Loucy (cell line): ENCODE data around the gene LTBP1.

ENCODE experiments used
- H2AFZ ChIP-seq: fragments of 200-600 bp; sonication (generic); 2 replicates; pipeline ENCODE4 v1.6.0; 2016; ENCODE audit warnings: antibody characterized with exemption, mild to moderate bottlenecking, low read length, moderate library complexity
- H3F3A ChIP-seq: fragments of 200-600 bp; 2 replicates; pipeline ENCODE4 v1.6.0; 2016; ENCODE audit warnings: antibody characterized with exemption, low read depth, mild to moderate bottlenecking
- H3K27me3 ChIP-seq: fragments of 200-600 bp; sonication (generic); 2 replicates; pipeline ENCODE4 v1.6.1; 2014; ENCODE audit warnings: low read length, mild to moderate bottlenecking; ENCODE audit not compliant: insufficient read depth, poor library complexity, severe bottlenecking
- H3K36me3 ChIP-seq: fragments of 200-600 bp; sonication (generic); 2 replicates; pipeline ENCODE4 v1.6.1; 2016; ENCODE audit warnings: low read length; ENCODE audit not compliant: insufficient read depth
- H3K4me1 ChIP-seq: fragments of 200-600 bp; sonication (generic); 2 replicates; pipeline ENCODE4 v1.5.1; 2014; ENCODE audit warnings: low read length, mild to moderate bottlenecking; ENCODE audit not compliant: insufficient read depth, poor library complexity, severe bottlenecking
- H3K4me2 ChIP-seq: fragments of 200-600 bp; sonication (generic); 2 replicates; pipeline ENCODE4 v1.6.0; 2014; ENCODE audit warnings: antibody characterized with exemption, low read length, low read depth, mild to moderate bottlenecking; ENCODE audit not compliant: poor library complexity, severe bottlenecking
- H3K4me3 ChIP-seq: fragments of 200-600 bp; sonication (generic); 2 replicates; pipeline ENCODE4 v1.5.1; 2014; ENCODE audit warnings: low read length, mild to moderate bottlenecking, mixed read lengths; ENCODE audit not compliant: poor library complexity, severe bottlenecking
- H3K79me2 ChIP-seq: fragments of 200-600 bp; sonication (generic); 2 replicates; pipeline ENCODE4 v1.6.1; 2014; ENCODE audit warnings: low read length; ENCODE audit not compliant: insufficient read depth
- H3K9ac ChIP-seq: fragments of 200-600 bp; sonication (generic); 2 replicates; pipeline ENCODE4 v1.6.0; 2014; ENCODE audit warnings: mild to moderate bottlenecking, low read depth, low read length, moderate library complexity; ENCODE audit not compliant: poor library complexity, severe bottlenecking
- H3K9me2 ChIP-seq: fragments of 200-600 bp; sonication (generic); replicated peaks from 2 replicates; pipeline ENCODE4 v1.6.1; 2016; ENCODE audit warnings: low read depth, low read length, mixed read lengths
- H3K9me3 ChIP-seq: fragments of 200-600 bp; sonication (generic); 2 replicates; pipeline ENCODE4 v1.6.1; 2014; ENCODE audit warnings: mild to moderate bottlenecking, antibody characterized with exemption, low read length, low read depth; ENCODE audit not compliant: insufficient read depth
- H4K20me1 ChIP-seq: fragments of 200-600 bp; sonication (generic); 2 replicates; pipeline ENCODE4 v1.6.0; 2014; ENCODE audit warnings: antibody characterized with exemption, low read length, mild to moderate bottlenecking; ENCODE audit not compliant: insufficient read depth, poor library complexity, severe bottlenecking
- CTCF ChIP-seq: fragments of 200-600 bp; sonication (generic); conservative IDR thresholded peaks from 2 replicates; pipeline ENCODE4 v1.5.1; 2014; ENCODE audit warnings: mild to moderate bottlenecking, antibody characterized with exemption, low read length
- EZH2phosphoT487 ChIP-seq: fragments of 200-600 bp; IDR thresholded peaks from 2 replicates; pipeline ENCODE4 v1.6.1; 2018; ENCODE audit warnings: antibody characterized with exemption, mild to moderate bottlenecking, moderate library complexity, borderline replicate concordance

Gene LTBP1

GRCh38 chr2:33225350-33225749, 278.6 kb downstream of the LTBP1 start:
- H3F3A ChIP-seq = no peaks in the 10 kb centered on the region
- no peaks in the 10 kb centered on the region for H3K9me2 ChIP-seq
- no peak overlapping the region for H2AFZ ChIP-seq
- H3K9ac ChIP-seq = no peak overlapping the region
- no peak overlapping the region for H3K4me3 ChIP-seq
- no peaks in the 10 kb centered on the region for H3K36me3 ChIP-seq
- no peaks in the 10 kb centered on the region for H4K20me1 ChIP-seq
- H3K27me3 ChIP-seq = no peaks in the 10 kb centered on the region
- H3K79me2 ChIP-seq = no peaks in the 10 kb centered on the region
- no peak overlapping the region for H3K4me2 ChIP-seq
- H3K4me1 ChIP-seq = peaks cover 29% of the 10 kb centered on the region
- peaks cover 4% of the 10 kb centered on the region; the same call in 1 of the 2 replicates for H3K9me3 ChIP-seq
- TF ChIP-seq EZH2phosphoT487 (no peak), CTCF (no peak)

GRCh38 chr2:33226546-33226945, 279.8 kb downstream of the LTBP1 start:
- Histone ChIP-seq H4K20me1 (no peaks in the 10 kb centered on the region), H3K4me2 (no peak overlapping the region), H3K4me3 (no peak overlapping the region), H3K9me2 (no peaks in the 10 kb centered on the region), H3K9me3 (peaks cover 4% of the 10 kb centered on the region; the same call in 1 of the 2 replicates), H3K9ac (no peak overlapping the region), H3K36me3 (no peaks in the 10 kb centered on the region), H3K27me3 (no peaks in the 10 kb centered on the region), H3F3A (no peaks in the 10 kb centered on the region), H3K79me2 (no peaks in the 10 kb centered on the region), H3K4me1 (peaks cover 30% of the 10 kb centered on the region), H2AFZ (no peak overlapping the region)
- no peak for TF ChIP-seq EZH2phosphoT487
- TF ChIP-seq CTCF = no peak

GRCh38 chr2:33229646-33230045, 282.9 kb downstream of the LTBP1 start:
- H3K4me3 ChIP-seq = no peak overlapping the region
- no peaks in the 10 kb centered on the region for H3K9me2 ChIP-seq
- H3F3A ChIP-seq = no peaks in the 10 kb centered on the region
- no peaks in the 10 kb centered on the region for H4K20me1 ChIP-seq
- H3K79me2 ChIP-seq = no peaks in the 10 kb centered on the region
- no peak overlapping the region for H3K4me2 ChIP-seq
- H3K36me3 ChIP-seq = no peaks in the 10 kb centered on the region
- no peak for TF ChIP-seq EZH2phosphoT487
- TF ChIP-seq CTCF = no peak
- no peaks in the 10 kb centered on the region for H3K27me3 ChIP-seq
- no peak overlapping the region for H2AFZ ChIP-seq
- peaks cover 32% of the 10 kb centered on the region for H3K4me1 ChIP-seq
- no peak overlapping the region for H3K9ac ChIP-seq
- H3K9me3 ChIP-seq = peaks cover 10% of the 10 kb centered on the region; the same call in 1 of the 2 replicates
